Trophoblast cell (in vitro differentiated cells and primary cell): ENCODE measurements around the gene TMEM120B.

Experiments used
- DNase-seq, 2 donors: peaks; one replicate each; pipeline ENCODE4 v3.0.0-alpha.2; 2016
- H2AFZ ChIP-seq: 2 replicates; pipeline ENCODE4 v1.6.1; 2013; ENCODE audit warnings: low read length, moderate library complexity, mild to moderate bottlenecking; ENCODE audit not compliant: insufficient read depth, poor library complexity
- H2AK5ac ChIP-seq: 2 replicates; pipeline ENCODE4 v1.6.1; 2013; ENCODE audit warnings: mild to moderate bottlenecking, low read length
- H2BK120ac ChIP-seq: 2 replicates; pipeline ENCODE4 v1.6.1; 2013; ENCODE audit warnings: low read length, mild to moderate bottlenecking, moderate library complexity; ENCODE audit not compliant: insufficient read depth, poor library complexity
- H2BK12ac ChIP-seq: 2 replicates; pipeline ENCODE4 v1.6.1; 2013; ENCODE audit warnings: mild to moderate bottlenecking, low read length, moderate library complexity
- H2BK5ac ChIP-seq: 2 replicates; pipeline ENCODE4 v1.6.1; 2013; ENCODE audit warnings: low read length, low read depth, moderate library complexity, mild to moderate bottlenecking; ENCODE audit not compliant: poor library complexity
- H3K14ac ChIP-seq: 2 replicates; pipeline ENCODE4 v1.6.1; 2013; ENCODE audit warnings: mild to moderate bottlenecking, low read length
- H3K18ac ChIP-seq: 2 replicates; pipeline ENCODE4 v1.6.1; 2013; ENCODE audit warnings: mild to moderate bottlenecking, low read length
- H3K23ac ChIP-seq: 2 replicates; pipeline ENCODE4 v1.6.1; 2013; ENCODE audit warnings: low read length
- H3K27ac ChIP-seq: 2 replicates; pipeline ENCODE4 v1.5.1; 2013; ENCODE audit warnings: low read depth, mild to moderate bottlenecking, inconsistent platforms, low read length, moderate library complexity
- H3K27me3 ChIP-seq: 2 replicates; pipeline ENCODE4 v1.6.1; 2013; ENCODE audit warnings: inconsistent platforms, mild to moderate bottlenecking, low read length, moderate library complexity; ENCODE audit not compliant: insufficient read depth
- H3K36me3 ChIP-seq, 2 experiments: 1 replicate in 1 of 2; 2 replicates in 1 of 2; pipeline ENCODE4 v1.6.1; 2013; ENCODE audit warnings: low read length in 2 of 2, mild to moderate bottlenecking in 2 of 2, moderate library complexity in 1 of 2; ENCODE audit not compliant: insufficient read depth in 2 of 2, control insufficient read depth in 1 of 2
- H3K4ac ChIP-seq: 2 replicates; pipeline ENCODE4 v1.6.1; 2013; ENCODE audit warnings: low read depth, mild to moderate bottlenecking, low read length, moderate library complexity
- H3K4me1 ChIP-seq, 2 experiments: 1 replicate in 1 of 2; 2 replicates in 1 of 2; pipeline ENCODE4 v1.6.1; 2013; ENCODE audit warnings: low read length in 2 of 2, mild to moderate bottlenecking in 2 of 2, moderate library complexity in 1 of 2; ENCODE audit not compliant: insufficient read depth in 2 of 2, control insufficient read depth in 1 of 2
- H3K4me2 ChIP-seq: 2 replicates; pipeline ENCODE4 v1.6.1; 2013; ENCODE audit warnings: inconsistent platforms, mild to moderate bottlenecking, low read length, moderate library complexity
- H3K4me3 ChIP-seq: 2 replicates; pipeline ENCODE4 v1.5.1; 2013; ENCODE audit warnings: mild to moderate bottlenecking, low read depth, low read length, inconsistent platforms
- H3K79me1 ChIP-seq: one replicate; pipeline ENCODE4 v1.6.1; 2013; ENCODE audit warnings: low read length
- H3K79me2 ChIP-seq: 2 replicates; pipeline ENCODE4 v1.6.1; 2013; ENCODE audit warnings: low read length, mild to moderate bottlenecking; ENCODE audit not compliant: control insufficient read depth, insufficient read depth, poor library complexity
- H3K9ac ChIP-seq: 2 replicates; pipeline ENCODE4 v1.6.1; 2013; ENCODE audit warnings: mild to moderate bottlenecking, low read length
- H3K9me3 ChIP-seq: 2 replicates; pipeline ENCODE4 v1.6.1; 2013; ENCODE audit warnings: low read depth, mild to moderate bottlenecking, control low read depth, inconsistent platforms, low read length; ENCODE audit not compliant: insufficient read depth
- H4K12ac ChIP-seq: 2 replicates; pipeline ENCODE4 v1.6.1; 2013; ENCODE audit warnings: low read depth, mild to moderate bottlenecking, low read length, moderate library complexity
- H4K8ac ChIP-seq: 2 replicates; pipeline ENCODE4 v1.6.1; 2013; ENCODE audit warnings: low read depth, mild to moderate bottlenecking, low read length, moderate library complexity
- H4K91ac ChIP-seq: one replicate; pipeline ENCODE4 v1.6.1; 2013; ENCODE audit warnings: low read depth, mild to moderate bottlenecking, low read length, moderate library complexity
- WGBS: extraction: QIAGEN DNeasy Blood & Tissue Kit; methylation state at CpG from one replicate; pipeline ENCODE4 v1.1.7; 2013; ENCODE audit warnings: missing lambda C conversion rate; ENCODE audit not compliant: insufficient read length, insufficient coverage; ENCODE audit errors: extremely low coverage; 5-methylcytosine and 5-hydroxymethylcytosine counted together

Gene TMEM120B

GRCh38 chr12:121814429-121815119 lies 102.0 kb downstream of the TMEM120B start:
- Histone ChIP-seq H3K4me3 (no peak overlapping the region), H3K18ac (no peak overlapping the region), H3K9me3 (no peaks in the 10 kb centered on the region), H2AFZ (no peak overlapping the region), H2BK12ac (no peak overlapping the region), H4K8ac (no peak overlapping the region), H3K36me3 (peaks cover 59 to 67% of the 10 kb centered on the region in 2 experiments), H3K4me2 (no peak overlapping the region), H3K79me2 (peaks cover 2% of the 10 kb centered on the region), H3K9ac (no peak overlapping the region), H3K4me1 (peaks cover 13 to 17% of the 10 kb centered on the region in 2 experiments), H3K79me1 (no peaks in the 10 kb centered on the region), H2AK5ac (no peak overlapping the region), H2BK120ac (no peak overlapping the region), H3K23ac (no peak overlapping the region), H3K27ac (no peak overlapping the region), H3K4ac (no peak overlapping the region), H2BK5ac (no peak overlapping the region), H4K91ac (no peak overlapping the region), H3K27me3 (no peaks in the 10 kb centered on the region), H3K14ac (no peak overlapping the region), H4K12ac (no peak overlapping the region)
- no CpG with 5 or more reads among the region's 31 CpGs for WGBS
- DNase-seq: no peak

GRCh38 chr12:121815263-121815662 lies 102.7 kb downstream of the TMEM120B start:
- Histone ChIP-seq H3K79me1 (no peaks in the 10 kb centered on the region), H4K12ac (no peak overlapping the region), H3K36me3 (peaks cover 59 to 67% of the 10 kb centered on the region in 2 experiments), H2BK5ac (no peak overlapping the region), H3K4ac (no peak overlapping the region), H2BK120ac (no peak overlapping the region), H2BK12ac (no peak overlapping the region), H4K8ac (no peak overlapping the region), H3K23ac (no peak overlapping the region), H4K91ac (no peak overlapping the region), H3K27ac (no peak overlapping the region), H2AK5ac (no peak overlapping the region), H3K27me3 (no peaks in the 10 kb centered on the region), H3K9ac (no peak overlapping the region), H3K18ac (no peak overlapping the region), H2AFZ (no peak overlapping the region), H3K79me2 (peaks cover 2% of the 10 kb centered on the region), H3K9me3 (no peaks in the 10 kb centered on the region), H3K4me1 (peaks cover 13 to 17% of the 10 kb centered on the region in 2 experiments), H3K4me3 (no peak overlapping the region), H3K14ac (no peak overlapping the region), H3K4me2 (no peak overlapping the region)
- DNase-seq: no peak
- no CpG with 5 or more reads among the region's 8 CpGs for WGBS

- Histone ChIP-seq H2BK12ac (no peak overlapping the region), H3K4me3 (no peak overlapping the region), H3K79me1 (no peaks in the 10 kb centered on the region), H3K79me2 (peaks cover 2% of the 10 kb centered on the region), H3K36me3 (peaks cover 57 to 69% of the 10 kb centered on the region in 2 experiments), H4K12ac (no peak overlapping the region), H2AK5ac (no peak overlapping the region), H2BK120ac (no peak overlapping the region), H3K9me3 (no peaks in the 10 kb centered on the region), H2AFZ (no peak overlapping the region), H4K8ac (no peak overlapping the region), H2BK5ac (no peak overlapping the region), H3K27ac (no peak overlapping the region), H3K4ac (no peak overlapping the region), H3K4me2 (no peak overlapping the region), H4K91ac (no peak overlapping the region), H3K9ac (no peak overlapping the region), H3K27me3 (no peaks in the 10 kb centered on the region), H3K14ac (no peak overlapping the region), H3K18ac (no peak overlapping the region), H3K4me1 (peaks cover 3 to 4% of the 10 kb centered on the region in 2 experiments), H3K23ac (no peak overlapping the region)
- WGBS: no CpG with 5 or more reads among the region's 47 CpGs
- no peak for DNase-seq
Observed at GRCh38 chr12:121816925-121817647, 104.5 kb downstream of the TMEM120B start.

- no peaks in the 10 kb centered on the region for H3K79me1 ChIP-seq
- H3K4me2 ChIP-seq: no peak overlapping the region
Observed at GRCh38 chr12:121817648-121818043, 105.1 kb downstream of the TMEM120B start.

More at GRCh38 chr12:121817648-121818043, 105.1 kb downstream of the TMEM120B start:
- H2BK120ac ChIP-seq: no peak overlapping the region
- no peak overlapping the region for H3K18ac ChIP-seq
- no peak overlapping the region for H3K4ac ChIP-seq
- no peak overlapping the region for H2AFZ ChIP-seq
- H3K27me3 ChIP-seq: no peaks in the 10 kb centered on the region
- no peak overlapping the region for H4K8ac ChIP-seq
- H3K36me3 ChIP-seq: peaks cover 63 to 74% of the 10 kb centered on the region in 2 experiments
- no peak for DNase-seq
- WGBS: no CpG with 5 or more reads among the region's 18 CpGs
- peaks cover 0 to under 1% of the 10 kb centered on the region in 2 experiments for H3K4me1 ChIP-seq
- no peak overlapping the region for H3K4me3 ChIP-seq
- no peak overlapping the region for H2BK5ac ChIP-seq
- no peak overlapping the region for H4K12ac ChIP-seq
- no peak overlapping the region for H2AK5ac ChIP-seq
- no peak overlapping the region for H3K27ac ChIP-seq
- H3K9me3 ChIP-seq: no peaks in the 10 kb centered on the region
- no peak overlapping the region for H3K9ac ChIP-seq
- no peak overlapping the region for H3K23ac ChIP-seq
- H3K14ac ChIP-seq: no peak overlapping the region
- H4K91ac ChIP-seq: no peak overlapping the region
- H3K79me2 ChIP-seq: peaks cover 2% of the 10 kb centered on the region
- H2BK12ac ChIP-seq: no peak overlapping the region
